Thoracic aorta (tissue), 2 donors: Measurements from ENCODE around the gene DPH1. TPM values are rescaled to one million over a fixed set of nuclear protein-coding genes. Genes with fewer than 3 reads are reported as not detected.

ENCODE experiments used
- ATAC-seq: fragments of 150-250 bp; one replicate; pipeline ENCODE4 v1.8.0; 2017; ENCODE audit warnings: low read depth; ENCODE audit not compliant: insufficient number of reproducible peaks, low FRiP score
- DNase-seq: peaks from one replicate; pipeline ENCODE4 v3.0.0-alpha.2; 2020; ENCODE audit warnings: low spot score
- H3K27ac ChIP-seq, 2 donors: fragments of 200-600 bp; sonication (generic); 1 replicate in 1 of 2; 2 replicates in 1 of 2; pipeline ENCODE4 v1.5.1; 2016; ENCODE audit warnings: mild to moderate bottlenecking in 2 of 2, moderate library complexity in 2 of 2
- H3K27me3 ChIP-seq: fragments of 200-600 bp; sonication (generic); replicated peaks from 2 replicates; pipeline ENCODE4 v1.6.0; 2016; ENCODE audit warnings: mild to moderate bottlenecking; ENCODE audit not compliant: insufficient read depth
- H3K36me3 ChIP-seq: fragments of 200-600 bp; sonication (generic); one replicate; pipeline ENCODE4 v1.5.1; 2016
- H3K4me1 ChIP-seq, 2 donors: fragments of 200-600 bp; sonication (generic); 1 replicate in 1 of 2; 2 replicates in 1 of 2; pipeline versions ENCODE4 v1.5.1 to v1.6.0; 2016; ENCODE audit warnings: low read depth in 2 of 2, mild to moderate bottlenecking in 1 of 2; ENCODE audit not compliant: control insufficient read depth in 1 of 2
- H3K4me3 ChIP-seq: fragments of 200-600 bp; sonication (generic); 2 replicates; pipeline ENCODE4 v1.5.1; 2016; ENCODE audit warnings: mild to moderate bottlenecking
- H3K9me3 ChIP-seq: fragments of 200-600 bp; sonication (generic); 2 replicates; pipeline ENCODE4 v1.5.1; 2016
- CTCF ChIP-seq: fragments of 200-600 bp; sonication (generic); IDR thresholded peaks from one replicate; pipeline ENCODE4 v1.5.1; 2019; ENCODE audit warnings: antibody characterized with exemption
- total RNA-seq, 2 donors: library from RNA; depleted of rRNA; stranded (reverse); fragments of >200 nt; gene quantifications; one replicate each; pipeline versions ENCODE4 v1.1.0 to v1.2.3, GENCODE V29; 2016

DPH1 gene
- total RNA-seq, 2 donors from 2014 or later: 46.0 to 61.1 TPM

- Histone ChIP-seq H3K27ac (peak within 1 kb of the TSS; percentile 70 to 83), H3K4me3 (peak within 1 kb of the TSS; percentile 92), H3K36me3 (peaks cover 4% of the 10 kb centered on the region), H3K27me3 (no peaks in the 10 kb centered on the region), H3K4me1 (peaks cover 10 to 29% of the 10 kb centered on the region in 2 donors), H3K9me3 (no peaks in the 10 kb centered on the region)
- TF ChIP-seq CTCF: peak; percentile 26
- ATAC-seq (peak; percentile 77), DNase-seq (peak; percentile 70)
Measured at GRCh38 chr17:2041561-2042389, 11.8 kb downstream of the DPH1 start, which contains the start of gene OVCA2. Gene OVCA2 (plus strand): TSS chr17:2042022. CDS start chr17:2042048, 26 bp downstream.

GRCh38 chr17:2042390-2042847 lies 12.5 kb downstream of the DPH1 start:
- Histone ChIP-seq H3K4me3 (peak overlapping the region; percentile 92), H3K27ac (peak overlapping the region; percentile 70 to 83), H3K4me1 (peaks cover 10 to 29% of the 10 kb centered on the region in 2 donors), H3K9me3 (no peaks in the 10 kb centered on the region), H3K27me3 (no peaks in the 10 kb centered on the region), H3K36me3 (no peaks in the 10 kb centered on the region)
- TF ChIP-seq CTCF: no peak
- ATAC-seq: no peak
- DNase-seq: no peak

- peak overlapping the region; percentile 70 to 83 for H3K27ac ChIP-seq
- no peak for DNase-seq
- no peaks in the 10 kb centered on the region for H3K27me3 ChIP-seq
- no peaks in the 10 kb centered on the region for H3K9me3 ChIP-seq
- H3K4me1 ChIP-seq: peaks cover 10 to 29% of the 10 kb centered on the region in 2 donors
- H3K4me3 ChIP-seq: peak overlapping the region; percentile 92
- no peak for ATAC-seq
- no peaks in the 10 kb centered on the region for H3K36me3 ChIP-seq
- no peak for TF ChIP-seq CTCF
Measured at GRCh38 chr17:2042933-2043332, 13.0 kb downstream of the DPH1 start.

- no peak for TF ChIP-seq CTCF
- DNase-seq (no peak), ATAC-seq (peak; percentile 9)
- Histone ChIP-seq H3K9me3 (no peaks in the 10 kb centered on the region), H3K27ac (no peak overlapping the region), H3K36me3 (no peaks in the 10 kb centered on the region), H3K27me3 (no peaks in the 10 kb centered on the region), H3K4me1 (peaks cover 12 to 32% of the 10 kb centered on the region in 2 donors), H3K4me3 (no peak overlapping the region)
Measured at GRCh38 chr17:2043785-2044184, 13.8 kb downstream of the DPH1 start.

GRCh38 chr17:2044263-2044894 lies 14.4 kb downstream of the DPH1 start:
- no peak overlapping the region for H3K27ac ChIP-seq
- H3K36me3 ChIP-seq: no peaks in the 10 kb centered on the region
- DNase-seq (no peak), ATAC-seq (no peak)
- peaks cover 17 to 38% of the 10 kb centered on the region in 2 donors for H3K4me1 ChIP-seq
- TF ChIP-seq CTCF: no peak
- no peaks in the 10 kb centered on the region for H3K9me3 ChIP-seq
- no peaks in the 10 kb centered on the region for H3K27me3 ChIP-seq
- no peak overlapping the region for H3K4me3 ChIP-seq
